ENCODE data around the gene CEL. TPM values are rescaled to one million over a fixed set of nuclear protein-coding genes. Genes with fewer than 3 reads are reported as not detected.

Gene CEL
- total RNA-seq, result 0.16 and 0.38 TPM in 2 replicates

DNA sequence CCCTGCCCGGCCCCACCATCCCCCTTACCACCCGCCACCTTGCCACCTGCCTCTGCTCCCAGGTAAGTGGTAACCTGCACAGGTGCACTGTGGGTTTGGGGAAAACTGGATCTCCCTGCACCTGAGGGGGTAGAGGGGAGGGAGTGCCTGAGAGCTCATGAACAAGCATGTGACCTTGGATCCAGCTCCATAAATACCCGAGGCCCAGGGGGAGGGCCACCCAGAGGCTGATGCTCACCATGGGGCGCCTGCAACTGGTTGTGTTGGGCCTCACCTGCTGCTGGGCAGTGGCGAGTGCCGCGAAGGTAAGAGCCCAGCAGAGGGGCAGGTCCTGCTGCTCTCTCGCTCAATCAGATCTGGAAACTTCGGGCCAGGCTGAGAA is at the start of gene CEL:
TSS of gene CEL (plus strand) at position 218 of the 382 bp plus-strand sequence. CDS start at position 240, 22 bp downstream.

DNA sequence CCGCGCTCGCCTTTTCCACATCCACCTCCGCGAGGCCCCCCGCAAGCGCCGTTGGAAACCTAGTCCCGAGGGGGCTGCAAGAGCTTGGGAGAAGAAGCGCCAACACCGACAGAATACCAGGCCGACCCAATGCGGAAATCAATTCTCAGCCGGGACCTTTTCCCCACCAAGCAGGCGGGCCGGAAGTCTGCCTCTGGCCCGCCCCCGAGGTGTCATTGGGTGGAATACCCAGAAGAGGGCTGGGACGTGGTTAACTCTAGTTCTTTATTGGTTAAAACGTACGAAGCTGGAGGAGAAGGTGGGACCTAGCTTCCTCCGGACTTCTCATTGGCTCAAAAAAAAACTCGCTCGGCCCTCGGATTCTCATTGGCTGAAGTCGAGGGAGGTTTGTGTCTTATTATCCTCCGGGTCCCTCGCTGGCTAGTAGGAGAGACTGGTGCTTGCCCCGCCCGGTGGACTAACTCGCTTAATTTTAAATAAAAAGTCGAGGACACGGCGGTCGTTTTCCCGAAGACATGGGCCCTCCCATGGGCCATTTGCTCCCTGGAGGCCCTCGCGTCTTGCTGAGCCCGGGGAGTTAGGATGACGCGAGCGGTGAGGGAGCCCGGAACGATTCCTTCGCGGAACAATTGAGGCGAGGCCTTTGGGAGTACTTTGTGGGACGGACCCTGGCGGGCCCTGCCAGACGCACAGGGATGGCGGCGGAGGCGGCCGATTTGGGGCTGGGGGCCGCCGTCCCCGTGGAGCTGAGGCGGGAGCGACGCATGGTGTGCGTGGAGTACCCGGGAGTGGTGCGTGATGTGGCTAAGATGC is 31.3 kb upstream of the CEL start, which contains the start of gene GTF3C5:
TSS of gene GTF3C5 (plus strand) at position 681 of the 813 bp plus-strand sequence. CDS start at position 696, 15 bp downstream.

Other genes with a start within 250 kb of the CEL start
- 0.49 and 2.4 TPM in 2 replicates for gene AK8, start 183.7 kb upstream of the CEL start, total RNA-seq
- gene SPACA9, start 183.1 kb upstream of the CEL start, total RNA-seq, result 1.6 and 12.3 TPM in 2 replicates
- gene TSC1, start 117.4 kb upstream of the CEL start, total RNA-seq, result 14.0 and 20.3 TPM in 2 replicates
- not detected in 2 replicates for gene GFI1B, start 83.3 kb upstream of the CEL start, total RNA-seq
- 52.4 and 80.5 TPM in 2 replicates for gene GTF3C5, start 31.0 kb upstream of the CEL start, total RNA-seq
- gene RALGDS, start 59.3 kb downstream of the CEL start, total RNA-seq, result 21.0 and 35.2 TPM in 2 replicates
- 5.3 and 6.5 TPM in 2 replicates for gene GBGT1, start 101.9 kb downstream of the CEL start, total RNA-seq
- not detected in 2 replicates for gene OBP2B, start 147.3 kb downstream of the CEL start, total RNA-seq
- gene ABO, start 213.2 kb downstream of the CEL start, total RNA-seq, result 1.1 TPM in 1 of 2 replicates, not detected in the other

Measured in mesangial cell (primary cell).